HG03342 (cell line): ENCODE measurements around the gene MYH15.

Source experiments
- ATAC-seq: cut with Tn5 transposase; IDR thresholded peaks from one replicate; pipeline ENCODE4 v1.9.1; 2021; ENCODE audit warnings: mild to moderate bottlenecking, moderate library complexity; ENCODE audit not compliant: unreplicated experiment

Gene MYH15

DNA sequence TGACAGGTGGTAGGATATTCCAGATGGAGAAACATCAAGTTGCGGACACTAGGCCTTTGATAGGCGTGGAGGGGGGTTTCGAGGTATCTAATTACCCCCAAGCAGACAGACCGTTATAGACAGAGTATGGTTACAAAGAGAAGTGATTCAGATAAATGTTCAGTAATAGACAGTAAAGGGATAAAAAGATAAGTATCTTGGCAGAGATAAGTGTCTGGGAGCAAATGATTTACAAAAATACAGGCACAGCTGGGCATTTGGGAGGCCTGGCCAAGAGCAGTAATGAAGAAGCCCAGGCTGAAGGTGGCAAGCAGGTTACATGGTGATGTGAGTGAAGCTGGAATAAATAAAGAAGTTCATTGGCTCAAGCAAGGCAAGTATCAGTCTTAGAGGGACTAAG, 659 bp upstream of the MYH15 start:
- no peak for ATAC-seq

DNA sequence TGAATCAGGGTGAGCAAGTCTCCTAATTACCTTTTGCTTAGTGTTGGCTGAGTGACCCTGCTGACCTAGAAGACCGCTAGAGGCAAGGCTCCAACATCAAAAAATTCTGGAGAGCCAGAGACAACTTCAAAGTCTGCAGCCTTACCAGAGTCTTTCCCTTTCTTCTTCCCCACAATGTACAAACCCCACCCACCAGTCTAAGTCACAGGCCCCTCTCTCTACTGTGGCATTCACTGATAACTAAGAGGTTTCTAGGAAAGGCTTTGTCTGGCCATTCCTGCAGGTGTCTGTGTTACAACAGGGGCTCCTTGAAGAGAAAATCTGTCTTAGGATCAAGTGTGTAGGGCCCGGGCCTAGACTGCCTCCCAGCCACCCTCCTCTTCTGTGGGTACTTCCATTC, 525 bp downstream of the MYH15 start:
- ATAC-seq = no peak

DNA sequence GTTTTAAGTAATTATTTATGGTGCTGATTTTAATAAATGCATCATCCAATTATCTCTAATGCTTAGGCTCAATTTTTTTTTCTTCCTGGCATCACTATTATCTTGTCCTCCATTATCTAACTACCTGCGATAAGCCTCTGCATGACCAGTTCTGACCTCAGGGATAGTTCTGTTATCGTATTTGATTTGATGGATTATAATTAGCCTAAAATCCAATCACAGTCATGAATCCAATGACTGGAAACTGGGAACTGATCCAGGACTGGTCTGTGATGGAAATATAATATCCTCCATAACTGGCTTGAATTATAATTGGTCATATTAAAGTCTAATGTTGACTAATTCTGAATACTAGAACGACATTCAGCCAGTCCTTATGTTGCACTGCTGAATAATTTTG, 1.1 kb downstream of the MYH15 start:
- no peak for ATAC-seq

DNA sequence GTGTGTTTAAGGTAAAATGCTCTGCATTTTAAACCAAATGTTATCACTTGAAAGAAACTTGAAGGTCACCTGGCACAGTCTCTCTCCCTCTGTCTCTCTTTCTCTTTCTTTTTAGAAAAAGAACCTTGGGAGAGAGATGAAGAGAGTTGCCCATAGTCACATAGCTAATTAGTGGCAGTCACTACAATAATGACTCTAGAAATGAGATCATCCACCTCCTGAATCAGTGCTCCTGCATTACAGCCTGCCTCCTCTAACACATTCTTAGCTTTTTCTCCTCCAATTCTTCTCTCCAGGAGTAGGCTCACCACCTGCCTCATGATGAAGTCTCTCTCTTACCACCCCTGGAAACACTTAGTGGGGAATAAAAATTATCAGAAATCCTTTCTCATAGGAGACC, 2.5 kb downstream of the MYH15 start:
- no peak for ATAC-seq

DNA sequence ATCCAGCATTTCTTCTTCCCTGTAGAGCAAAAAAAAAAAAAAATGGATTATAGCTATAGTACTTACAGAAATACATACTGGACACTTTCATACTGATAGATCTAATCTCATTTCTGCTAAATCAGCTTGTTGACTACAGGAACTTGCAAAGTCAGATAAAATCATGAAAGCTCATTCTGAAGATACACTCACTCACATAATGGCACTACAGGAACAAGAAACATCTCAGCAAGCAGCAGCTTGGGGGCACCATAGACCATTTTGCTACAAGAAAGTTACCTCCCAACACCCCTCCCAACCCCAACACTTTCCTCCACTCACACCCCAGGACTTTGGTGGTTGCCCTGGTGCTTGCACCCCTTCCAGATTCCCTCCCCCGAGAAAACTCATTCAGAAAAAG, 4.6 kb downstream of the MYH15 start:
- no peak for ATAC-seq

DNA sequence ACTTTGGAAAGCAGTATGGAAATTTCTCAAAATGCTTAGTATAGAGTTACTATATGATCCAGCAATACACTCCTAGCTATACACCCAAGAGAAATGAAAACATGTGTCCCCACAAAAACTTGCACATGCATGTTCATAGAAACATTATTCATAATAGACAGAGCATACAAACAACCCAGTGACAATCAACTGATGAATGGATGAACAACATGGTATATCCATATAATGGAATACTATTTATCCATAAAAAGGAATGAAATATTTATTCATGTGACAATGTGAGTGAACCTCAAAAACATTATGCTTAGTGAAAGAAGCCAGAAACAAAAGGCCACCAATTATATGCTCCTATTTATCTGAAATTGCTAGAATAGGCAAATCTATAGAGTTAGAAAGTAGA, 6.7 kb downstream of the MYH15 start:
- ATAC-seq = no peak

DNA sequence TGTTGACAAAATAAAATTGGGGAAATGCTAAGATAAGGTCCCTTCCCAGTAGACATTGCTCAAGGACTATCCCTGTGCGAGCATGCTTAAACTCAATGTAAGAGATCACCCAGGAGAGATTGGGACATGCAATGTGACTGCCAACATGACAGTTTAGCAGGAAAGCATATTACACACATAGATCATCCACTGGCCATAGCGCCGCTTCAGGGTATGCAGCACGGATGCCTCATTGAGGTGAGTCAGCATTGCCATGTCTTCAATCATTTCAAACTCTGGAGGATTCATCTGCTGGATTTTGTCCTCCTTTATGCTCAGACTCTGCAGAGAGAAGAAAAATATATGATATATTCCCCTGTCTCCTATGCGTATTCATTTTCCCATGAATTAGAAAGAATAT, 8.9 kb downstream of the MYH15 start:
- no peak for ATAC-seq

DNA sequence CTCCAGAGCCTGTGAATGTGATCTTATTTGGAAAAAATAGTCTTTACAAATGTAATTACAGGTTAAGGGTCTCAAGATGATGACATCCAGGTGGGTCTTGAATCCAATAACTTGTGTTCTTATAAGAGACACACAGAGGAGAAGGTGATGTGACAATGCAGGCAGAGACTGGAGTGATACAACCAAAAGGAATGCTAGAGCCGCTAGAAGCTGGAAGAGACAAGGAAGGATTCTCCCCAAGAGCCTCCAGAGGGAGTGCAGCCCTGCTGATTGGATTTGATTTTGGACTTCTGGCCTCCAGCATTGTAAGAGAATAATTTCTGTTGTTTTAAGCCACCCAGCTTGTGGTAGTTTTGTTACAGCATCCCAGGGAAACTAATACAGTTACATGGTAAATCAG, 9.7 kb downstream of the MYH15 start:
- no peak for ATAC-seq

DNA sequence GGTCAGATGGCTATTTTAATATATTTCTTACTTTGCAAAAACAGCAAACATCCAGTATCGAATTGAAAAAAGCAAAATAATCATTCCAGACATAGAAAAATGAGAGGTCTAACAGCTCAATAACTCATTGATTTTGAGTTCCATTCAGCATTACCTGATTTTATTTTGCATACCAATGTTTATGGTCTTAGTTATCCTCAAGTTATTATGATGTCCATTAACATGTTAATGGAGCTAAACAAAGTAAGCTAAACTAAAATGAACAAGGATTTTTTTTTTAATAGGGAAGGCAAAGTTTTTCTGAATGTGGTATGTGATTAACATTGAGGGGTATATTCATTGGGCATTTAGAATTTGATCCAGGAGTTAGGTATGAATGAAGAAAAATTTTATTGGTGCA, 13.1 kb downstream of the MYH15 start:
- no peak for ATAC-seq

DNA sequence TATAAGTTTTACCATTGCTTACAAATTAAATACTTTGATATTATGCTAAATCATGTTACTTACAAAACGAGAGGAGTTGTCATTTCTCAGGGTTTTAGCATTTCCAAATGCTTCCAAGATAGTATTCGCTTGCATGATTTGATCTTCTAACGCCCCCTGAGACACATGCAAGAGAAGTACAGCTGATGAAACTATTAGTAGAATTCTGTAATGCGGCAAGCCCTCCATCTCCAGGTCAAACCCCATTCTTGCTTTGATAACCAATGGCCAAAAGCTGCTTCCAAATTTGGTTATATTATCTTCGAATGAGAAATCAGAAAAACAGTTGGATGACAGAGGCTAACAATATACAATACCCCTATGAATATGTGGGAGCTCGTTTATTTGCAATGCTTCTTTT, 14.7 kb downstream of the MYH15 start:
- ATAC-seq = no peak

DNA sequence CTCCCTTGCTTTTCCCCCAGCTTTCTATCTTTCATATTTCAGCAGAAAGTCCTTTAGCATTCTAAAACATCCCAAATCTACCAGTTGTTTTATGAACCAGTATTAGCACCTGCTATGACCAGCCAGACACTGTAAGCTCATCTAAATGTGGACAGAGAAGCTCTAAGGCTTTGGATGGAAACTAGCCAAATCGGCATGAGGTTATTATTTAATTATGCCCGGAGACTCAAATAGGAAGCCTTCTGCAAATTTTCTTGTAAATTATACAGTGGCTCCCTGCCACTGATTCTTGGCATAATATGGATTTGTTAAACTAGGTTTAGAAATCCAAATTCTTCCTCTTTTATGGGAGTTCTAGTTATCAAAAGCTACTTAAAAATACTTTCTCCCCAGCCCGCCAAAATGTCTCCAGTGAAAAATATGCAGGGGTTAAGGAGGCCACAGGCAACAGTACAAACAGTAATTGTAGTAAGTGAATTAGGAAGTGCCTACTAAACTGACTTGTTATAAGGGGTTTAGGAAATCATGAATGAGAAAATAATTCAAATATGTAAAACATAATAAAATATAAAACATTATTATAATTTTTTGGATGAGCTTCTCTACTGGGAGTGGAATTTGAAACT, 15.4 kb downstream of the MYH15 start:
- ATAC-seq = no peak

DNA sequence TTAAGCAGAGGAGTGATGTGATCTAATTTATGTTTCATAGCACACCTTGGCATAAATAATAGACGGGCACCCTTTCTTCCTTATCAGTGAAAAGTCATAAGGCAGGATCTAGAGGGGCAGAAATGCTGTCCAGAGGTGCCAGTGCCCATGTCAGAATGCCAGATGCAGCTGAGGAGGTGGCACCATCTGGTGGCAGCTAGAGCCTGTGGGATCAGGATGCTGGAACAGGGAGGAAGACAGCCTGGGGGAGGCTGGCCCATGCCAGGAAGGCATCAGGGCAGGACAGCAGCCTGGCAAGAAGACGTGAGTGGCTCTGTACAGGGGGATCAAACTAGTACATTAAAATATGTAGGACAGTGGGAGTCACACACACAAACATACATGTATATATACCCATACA, 16.5 kb downstream of the MYH15 start:
- no peak for ATAC-seq

DNA sequence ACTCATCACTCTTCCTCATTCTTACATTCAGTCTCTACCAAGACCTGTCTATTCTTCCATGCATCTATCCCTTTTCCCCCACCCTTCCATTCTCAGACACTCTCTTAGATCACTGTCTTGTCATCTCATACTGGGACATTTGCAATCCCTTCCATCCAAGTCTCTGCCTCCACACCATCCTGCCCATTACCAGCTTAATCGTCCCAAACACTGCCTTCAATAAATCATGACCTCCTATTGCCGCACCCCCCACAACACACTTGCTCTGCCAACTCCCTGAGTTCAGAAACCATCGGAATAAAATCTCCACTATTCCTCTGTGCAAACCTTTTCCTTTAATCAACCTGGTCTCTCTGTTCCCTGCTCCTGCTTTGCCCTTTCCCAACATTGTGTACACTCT, 18.9 kb downstream of the MYH15 start:
- ATAC-seq = no peak

DNA sequence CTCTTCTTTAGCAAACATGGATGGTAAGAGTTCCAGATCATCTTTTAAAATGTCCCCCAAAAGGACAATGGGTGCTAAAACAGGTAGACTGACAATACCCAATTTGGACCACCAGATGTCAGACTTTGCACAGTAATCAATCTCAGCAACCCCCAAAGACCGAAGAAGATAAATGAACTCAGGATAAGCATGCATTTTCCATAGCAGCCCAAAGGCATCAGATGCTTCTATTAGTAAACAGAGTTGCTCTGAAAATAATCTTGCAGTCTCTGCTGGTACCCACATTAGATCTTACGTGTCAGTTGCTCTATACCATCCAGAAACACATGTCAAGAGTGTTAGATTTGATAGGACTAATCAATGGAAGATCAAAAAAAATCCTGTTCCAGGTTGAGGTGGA, 20.6 kb downstream of the MYH15 start:
- peak; percentile 75 for ATAC-seq

DNA sequence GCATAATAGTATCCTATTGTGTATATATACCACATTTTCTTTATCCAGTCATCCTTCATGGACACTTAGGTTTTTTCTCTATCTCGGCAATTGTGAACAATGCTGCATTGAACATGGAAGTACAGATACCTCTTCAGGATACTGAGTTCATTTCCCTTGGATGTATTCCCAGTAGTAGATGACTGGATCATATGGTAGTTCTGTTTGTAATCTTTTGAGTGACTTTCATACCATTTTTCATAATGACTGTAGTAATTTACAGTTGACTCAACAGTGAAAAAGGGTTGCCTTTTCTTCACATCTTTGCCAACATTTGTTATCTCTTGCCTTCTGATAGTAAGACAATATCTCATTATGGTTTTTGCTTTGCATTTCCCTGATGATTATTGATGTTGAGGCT, 21.8 kb downstream of the MYH15 start:
- no peak for ATAC-seq

DNA sequence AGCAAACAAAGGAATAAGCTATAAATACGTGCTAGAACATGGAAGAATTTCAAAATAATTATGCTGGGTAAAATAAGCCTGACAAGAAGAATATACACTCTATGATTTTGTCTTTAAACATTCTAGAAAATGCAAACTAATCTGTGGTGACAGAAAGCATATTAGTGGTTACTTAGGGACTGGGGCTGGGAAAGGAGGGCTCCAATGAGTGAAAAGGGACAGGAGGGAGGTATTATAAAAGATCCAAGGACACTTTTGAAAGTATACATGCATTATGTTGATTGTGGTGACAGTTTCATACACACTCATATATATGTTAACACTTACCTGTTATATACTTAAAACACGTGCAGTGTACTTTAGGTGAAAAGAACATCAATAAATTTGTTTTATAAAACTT, 23.0 kb downstream of the MYH15 start:
- ATAC-seq = no peak

DNA sequence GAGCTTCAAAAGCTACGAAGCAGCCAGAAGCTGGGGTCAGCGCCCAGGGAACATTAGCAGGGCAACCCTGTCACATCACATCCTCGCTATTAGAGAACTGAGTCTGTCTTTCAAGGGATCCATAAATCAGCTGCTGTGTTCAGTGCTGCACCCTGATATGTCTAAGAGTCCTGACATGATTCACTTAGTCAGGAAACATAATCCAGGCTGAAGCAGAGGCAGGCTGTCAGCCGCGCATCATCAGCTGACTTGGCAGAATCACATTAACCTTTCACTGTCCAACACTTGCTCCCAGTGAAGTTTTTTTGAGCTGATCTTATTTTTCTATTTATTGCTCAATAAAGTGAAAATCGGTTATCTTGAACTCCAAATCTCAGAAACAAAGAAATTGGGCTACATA, 23.5 kb downstream of the MYH15 start:
- ATAC-seq = no peak

DNA sequence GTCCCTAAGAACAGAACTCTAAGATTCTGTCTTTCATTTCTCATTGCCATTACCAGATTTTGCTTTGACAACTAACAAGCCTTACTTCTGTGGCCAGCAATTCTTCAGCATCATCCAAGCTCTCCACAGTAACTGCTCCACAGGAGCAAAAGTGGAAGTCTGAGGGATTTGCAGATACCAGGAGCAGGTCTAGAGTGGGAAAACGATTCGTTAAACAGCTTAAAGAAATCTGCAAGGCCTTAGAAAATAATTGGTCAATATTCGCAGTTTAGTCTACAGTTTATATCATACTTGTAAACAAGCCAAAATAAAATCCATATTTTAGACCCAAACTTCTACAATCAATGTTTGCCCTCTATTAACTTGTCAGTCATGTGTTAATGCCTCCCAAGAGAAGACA, 24.1 kb downstream of the MYH15 start:
- ATAC-seq = no peak

DNA sequence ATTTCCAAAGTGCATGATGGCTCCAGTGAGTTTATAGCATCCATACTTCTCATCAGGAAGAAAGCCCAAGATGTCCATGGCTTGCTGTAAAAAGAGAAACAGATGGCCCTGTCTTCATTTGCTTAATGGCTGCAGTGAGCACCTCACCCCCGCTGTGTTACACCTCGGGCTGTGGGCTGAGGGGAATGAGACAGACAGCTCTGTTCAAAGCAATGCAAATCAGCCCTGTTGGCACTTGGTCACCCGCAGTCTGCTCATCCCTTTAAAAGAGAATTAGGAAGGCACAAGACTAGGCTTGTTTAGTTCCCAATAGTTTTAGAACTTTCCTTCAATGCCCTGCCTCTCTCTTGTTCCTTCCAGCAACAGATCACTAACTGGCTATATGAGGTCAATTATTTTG, 25.2 kb downstream of the MYH15 start:
- ATAC-seq = no peak

DNA sequence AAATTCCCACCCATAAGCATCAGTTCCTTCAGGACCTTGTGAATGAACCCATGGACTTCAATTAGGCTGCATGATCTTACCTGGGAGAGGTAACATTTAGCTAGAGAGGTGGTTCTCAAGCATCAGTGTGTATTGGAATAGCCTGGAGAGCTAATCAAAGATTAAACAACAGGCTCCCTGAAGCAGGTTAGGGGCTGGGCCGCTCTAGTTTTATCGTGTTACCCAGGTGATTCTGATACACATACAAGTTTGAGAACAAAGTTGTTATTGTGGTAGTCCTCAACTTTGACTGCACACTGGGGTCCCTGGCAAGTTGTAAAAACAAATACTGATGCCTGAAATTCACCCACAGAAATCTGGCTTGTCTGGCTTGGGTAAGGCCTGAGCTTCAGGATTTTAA, 31.2 kb downstream of the MYH15 start:
- no peak for ATAC-seq

DNA sequence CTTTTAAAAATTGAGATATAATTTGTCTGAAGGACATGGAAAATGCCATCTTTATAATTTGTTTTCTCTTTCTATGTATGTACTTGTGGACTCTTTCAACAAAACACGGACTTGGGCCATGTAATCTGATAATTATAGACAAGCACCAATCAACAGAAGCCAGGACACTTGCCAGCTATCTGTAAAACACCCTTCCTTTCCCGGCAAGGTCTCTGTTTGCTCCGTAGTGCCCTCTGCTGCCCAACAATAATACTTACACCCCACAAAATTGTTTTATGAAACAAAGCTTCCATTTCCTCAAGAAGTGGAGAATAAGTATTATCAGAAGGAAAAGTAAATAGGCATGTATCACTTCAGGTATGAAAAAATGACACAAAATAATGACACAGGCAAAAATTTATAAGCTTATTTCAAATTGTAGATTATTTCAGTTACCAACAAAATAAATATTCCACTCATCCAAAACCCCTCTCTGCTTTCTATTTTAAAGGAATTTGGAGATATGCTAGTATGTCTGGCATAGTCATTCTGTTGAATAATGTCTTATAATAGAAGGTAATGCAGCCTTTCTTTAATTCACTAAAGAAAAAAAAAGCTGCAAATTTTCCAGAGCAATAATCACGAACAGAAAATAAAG, 32.8 kb downstream of the MYH15 start:
- ATAC-seq = peak; percentile 85

DNA sequence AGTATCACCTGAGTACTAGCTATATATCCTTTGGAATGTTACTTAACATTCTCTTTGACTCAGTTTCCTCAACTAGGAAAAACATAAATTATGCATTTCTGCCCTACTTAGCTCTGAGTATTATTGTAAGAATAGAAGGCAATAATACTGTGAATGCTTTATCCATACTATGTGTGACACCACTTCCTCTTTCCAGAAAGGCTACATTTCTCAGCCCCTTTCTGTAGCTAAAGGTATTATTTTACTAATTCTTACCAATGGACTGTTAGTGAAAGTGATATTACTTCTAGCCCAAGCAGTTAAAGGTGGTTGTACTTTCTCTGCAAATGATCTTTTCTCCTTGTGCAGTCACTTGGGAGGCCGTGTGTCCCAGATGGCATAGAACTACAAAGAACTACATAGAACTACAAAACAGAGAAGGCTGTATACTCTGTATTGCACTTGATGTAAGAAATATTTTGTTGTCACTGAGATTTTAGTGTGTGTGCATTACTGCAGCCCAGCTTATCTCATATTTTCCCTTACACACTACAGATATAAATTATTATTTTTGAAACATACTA, 35.1 kb downstream of the MYH15 start:
- ATAC-seq = peak; percentile 65

DNA sequence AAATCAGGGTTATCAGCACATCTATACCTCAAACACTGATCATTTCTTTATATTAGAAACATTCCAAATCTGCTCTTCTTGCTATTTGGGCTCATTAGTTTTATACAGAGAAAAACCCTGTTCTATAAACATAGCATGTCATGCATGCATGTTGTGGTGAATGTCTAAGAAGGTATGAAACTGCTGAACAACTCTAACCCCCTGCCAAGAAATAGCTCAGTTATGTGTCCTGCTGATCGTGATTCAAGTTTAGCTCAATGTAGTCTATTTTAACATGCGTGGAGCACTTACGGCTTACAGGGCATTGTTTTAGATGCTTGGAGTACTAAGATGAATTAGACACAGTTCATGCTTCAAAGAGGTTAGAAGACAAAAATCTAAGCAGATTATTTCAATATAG, 35.8 kb downstream of the MYH15 start:
- ATAC-seq = no peak
